ENCODE results near the gene ADAM17. TPM values are rescaled to one million over a fixed set of nuclear protein-coding genes. Genes with fewer than 3 reads are reported as not detected.

Gene ADAM17
- total and polyA plus RNA-seq, 10 of the 15 experiments (the other 5 are each of a cell fraction or from before 2014, with no cell fraction given) = 2.3 to 18.5 (median 13.4) TPM

GRCh38 chr2:9538000-9538507 is 17.6 kb downstream of the ADAM17 start (continued):
- TF ChIP-seq NFXL1 (IDR thresholded peaks at IDR 0.05; ENCODE audit: borderline replicate concordance) (no peak), BMI1 (IDR thresholded peaks at IDR 0.05; ENCODE audit: borderline replicate concordance) (peak; percentile 78), IKZF2 (IDR thresholded peaks at IDR 0.05) (peak; percentile 89 to 94), SUZ12 (IDR thresholded peaks at IDR 0.05; ENCODE audit: unreplicated experiment) (no peak), FOS (IDR thresholded peaks at IDR 0.05; ENCODE audit: borderline replicate concordance, extremely low read depth, insufficient read length) (no peak), FOXK2 (IDR thresholded peaks at IDR 0.05) (no peak), HCFC1 (IDR thresholded peaks at IDR 0.05; ENCODE audit: low read length) (no peak), EP300 (IDR thresholded peaks at IDR 0.05; ENCODE audit: borderline replicate concordance in 1 of 2, control insufficient read depth in 1 of 2, low read depth in 2 of 2, low read length in 2 of 2) (peak in 1 of 2 experiments; percentile 44; a peak in 1 of 4 replicates), PRDM15 (CRISPR knock-in tag; IDR thresholded peaks at IDR 0.05) (no peak), IRF5 (IDR thresholded peaks at IDR 0.05; ENCODE audit: borderline replicate concordance) (no peak)
- TF ChIP-seq, protein P1, sequence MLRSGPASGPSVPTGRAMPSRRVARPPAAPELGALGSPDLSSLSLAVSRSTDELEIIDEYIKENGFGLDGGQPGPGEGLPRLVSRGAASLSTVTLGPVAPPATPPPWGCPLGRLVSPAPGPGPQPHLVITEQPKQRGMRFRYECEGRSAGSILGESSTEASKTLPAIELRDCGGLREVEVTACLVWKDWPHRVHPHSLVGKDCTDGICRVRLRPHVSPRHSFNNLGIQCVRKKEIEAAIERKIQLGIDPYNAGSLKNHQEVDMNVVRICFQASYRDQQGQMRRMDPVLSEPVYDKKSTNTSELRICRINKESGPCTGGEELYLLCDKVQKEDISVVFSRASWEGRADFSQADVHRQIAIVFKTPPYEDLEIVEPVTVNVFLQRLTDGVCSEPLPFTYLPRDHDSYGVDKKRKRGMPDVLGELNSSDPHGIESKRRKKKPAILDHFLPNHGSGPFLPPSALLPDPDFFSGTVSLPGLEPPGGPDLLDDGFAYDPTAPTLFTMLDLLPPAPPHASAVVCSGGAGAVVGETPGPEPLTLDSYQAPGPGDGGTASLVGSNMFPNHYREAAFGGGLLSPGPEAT (IDR thresholded peaks at IDR 0.05; ENCODE audit: low read depth) = peak; percentile 89
- TF ChIP-seq, protein P2, sequence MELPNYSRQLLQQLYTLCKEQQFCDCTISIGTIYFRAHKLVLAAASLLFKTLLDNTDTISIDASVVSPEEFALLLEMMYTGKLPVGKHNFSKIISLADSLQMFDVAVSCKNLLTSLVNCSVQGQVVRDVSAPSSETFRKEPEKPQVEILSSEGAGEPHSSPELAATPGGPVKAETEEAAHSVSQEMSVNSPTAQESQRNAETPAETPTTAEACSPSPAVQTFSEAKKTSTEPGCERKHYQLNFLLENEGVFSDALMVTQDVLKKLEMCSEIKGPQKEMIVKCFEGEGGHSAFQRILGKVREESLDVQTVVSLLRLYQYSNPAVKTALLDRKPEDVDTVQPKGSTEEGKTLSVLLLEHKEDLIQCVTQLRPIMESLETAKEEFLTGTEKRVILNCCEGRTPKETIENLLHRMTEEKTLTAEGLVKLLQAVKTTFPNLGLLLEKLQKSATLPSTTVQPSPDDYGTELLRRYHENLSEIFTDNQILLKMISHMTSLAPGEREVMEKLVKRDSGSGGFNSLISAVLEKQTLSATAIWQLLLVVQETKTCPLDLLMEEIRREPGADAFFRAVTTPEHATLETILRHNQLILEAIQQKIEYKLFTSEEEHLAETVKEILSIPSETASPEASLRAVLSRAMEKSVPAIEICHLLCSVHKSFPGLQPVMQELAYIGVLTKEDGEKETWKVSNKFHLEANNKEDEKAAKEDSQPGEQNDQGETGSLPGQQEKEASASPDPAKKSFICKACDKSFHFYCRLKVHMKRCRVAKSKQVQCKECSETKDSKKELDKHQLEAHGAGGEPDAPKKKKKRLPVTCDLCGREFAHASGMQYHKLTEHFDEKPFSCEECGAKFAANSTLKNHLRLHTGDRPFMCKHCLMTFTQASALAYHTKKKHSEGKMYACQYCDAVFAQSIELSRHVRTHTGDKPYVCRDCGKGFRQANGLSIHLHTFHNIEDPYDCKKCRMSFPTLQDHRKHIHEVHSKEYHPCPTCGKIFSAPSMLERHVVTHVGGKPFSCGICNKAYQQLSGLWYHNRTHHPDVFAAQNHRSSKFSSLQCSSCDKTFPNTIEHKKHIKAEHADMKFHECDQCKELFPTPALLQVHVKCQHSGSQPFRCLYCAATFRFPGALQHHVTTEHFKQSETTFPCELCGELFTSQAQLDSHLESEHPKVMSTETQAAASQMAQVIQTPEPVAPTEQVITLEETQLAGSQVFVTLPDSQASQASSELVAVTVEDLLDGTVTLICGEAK (IDR thresholded peaks at IDR 0.05; ENCODE audit: borderline replicate concordance) = 0 out of 2 replicates have a peak, but pooled peaks have one; percentile 10
- TF ChIP-seq, protein P3, sequence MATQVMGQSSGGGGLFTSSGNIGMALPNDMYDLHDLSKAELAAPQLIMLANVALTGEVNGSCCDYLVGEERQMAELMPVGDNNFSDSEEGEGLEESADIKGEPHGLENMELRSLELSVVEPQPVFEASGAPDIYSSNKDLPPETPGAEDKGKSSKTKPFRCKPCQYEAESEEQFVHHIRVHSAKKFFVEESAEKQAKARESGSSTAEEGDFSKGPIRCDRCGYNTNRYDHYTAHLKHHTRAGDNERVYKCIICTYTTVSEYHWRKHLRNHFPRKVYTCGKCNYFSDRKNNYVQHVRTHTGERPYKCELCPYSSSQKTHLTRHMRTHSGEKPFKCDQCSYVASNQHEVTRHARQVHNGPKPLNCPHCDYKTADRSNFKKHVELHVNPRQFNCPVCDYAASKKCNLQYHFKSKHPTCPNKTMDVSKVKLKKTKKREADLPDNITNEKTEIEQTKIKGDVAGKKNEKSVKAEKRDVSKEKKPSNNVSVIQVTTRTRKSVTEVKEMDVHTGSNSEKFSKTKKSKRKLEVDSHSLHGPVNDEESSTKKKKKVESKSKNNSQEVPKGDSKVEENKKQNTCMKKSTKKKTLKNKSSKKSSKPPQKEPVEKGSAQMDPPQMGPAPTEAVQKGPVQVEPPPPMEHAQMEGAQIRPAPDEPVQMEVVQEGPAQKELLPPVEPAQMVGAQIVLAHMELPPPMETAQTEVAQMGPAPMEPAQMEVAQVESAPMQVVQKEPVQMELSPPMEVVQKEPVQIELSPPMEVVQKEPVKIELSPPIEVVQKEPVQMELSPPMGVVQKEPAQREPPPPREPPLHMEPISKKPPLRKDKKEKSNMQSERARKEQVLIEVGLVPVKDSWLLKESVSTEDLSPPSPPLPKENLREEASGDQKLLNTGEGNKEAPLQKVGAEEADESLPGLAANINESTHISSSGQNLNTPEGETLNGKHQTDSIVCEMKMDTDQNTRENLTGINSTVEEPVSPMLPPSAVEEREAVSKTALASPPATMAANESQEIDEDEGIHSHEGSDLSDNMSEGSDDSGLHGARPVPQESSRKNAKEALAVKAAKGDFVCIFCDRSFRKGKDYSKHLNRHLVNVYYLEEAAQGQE (IDR thresholded peaks at IDR 0.05; ENCODE audit: low read depth, low read length) = no peak

Data from GM12878 (cell line).